GM06990 (cell line): ENCODE measurements around the gene SLC26A3.

Experiments used
- DNase-seq: peaks from one replicate; pipeline ENCODE4 v3.0.0-alpha.2; 2011; ENCODE audit not compliant: insufficient read length; ENCODE audit errors: extremely low read depth
- H3K27me3 ChIP-seq: replicated peaks from 2 replicates; pipeline ENCODE4 v1.6.0; 2011; ENCODE audit warnings: low read length; ENCODE audit not compliant: control insufficient read depth, insufficient read depth
- H3K36me3 ChIP-seq: 2 replicates; pipeline ENCODE4 v1.5.1; 2011; ENCODE audit warnings: low read length; ENCODE audit not compliant: control insufficient read depth, insufficient read depth
- H3K4me3 ChIP-seq: replicated peaks from 2 replicates; pipeline ENCODE4 v1.5.1; 2011; ENCODE audit warnings: low read depth, mild to moderate bottlenecking, control low read depth, low read length
- CTCF ChIP-seq: IDR thresholded peaks from 2 replicates; pipeline ENCODE4 v1.5.1; 2011; ENCODE audit warnings: low read length, control low read depth, mild to moderate bottlenecking, inconsistent platforms; ENCODE audit not compliant: insufficient read depth, poor library complexity, severe bottlenecking

SLC26A3 gene

GRCh38 chr7:107725138-107725740, 77.8 kb downstream of the SLC26A3 start:
- DNase-seq, result no peak
- TF ChIP-seq CTCF, result peak; percentile 48
- H3K27me3 ChIP-seq, result no peaks in the 10 kb centered on the region
- H3K4me3 ChIP-seq, result no peak overlapping the region
- H3K36me3 ChIP-seq, result no peaks in the 10 kb centered on the region

- Histone ChIP-seq H3K27me3 (no peaks in the 10 kb centered on the region), H3K4me3 (no peak overlapping the region), H3K36me3 (no peaks in the 10 kb centered on the region)
- DNase-seq, result no peak
- TF ChIP-seq CTCF, result no peak
Measured at GRCh38 chr7:107723255-107723654, 79.8 kb downstream of the SLC26A3 start.

- TF ChIP-seq CTCF, result no peak
- Histone ChIP-seq H3K4me3 (no peak overlapping the region), H3K36me3 (no peaks in the 10 kb centered on the region), H3K27me3 (no peaks in the 10 kb centered on the region)
- DNase-seq, result no peak
Measured at GRCh38 chr7:107721286-107721685, 81.7 kb downstream of the SLC26A3 start.

- no peak overlapping the region for H3K4me3 ChIP-seq
- no peak for TF ChIP-seq CTCF
- no peaks in the 10 kb centered on the region for H3K27me3 ChIP-seq
- DNase-seq, result no peak
- H3K36me3 ChIP-seq, result no peaks in the 10 kb centered on the region
Measured at GRCh38 chr7:107718456-107719193, 84.4 kb downstream of the SLC26A3 start.

- no peak for TF ChIP-seq CTCF
- H3K27me3 ChIP-seq, result no peaks in the 10 kb centered on the region
- DNase-seq, result no peak
- no peaks in the 10 kb centered on the region for H3K36me3 ChIP-seq
- H3K4me3 ChIP-seq, result no peak overlapping the region
Measured at GRCh38 chr7:107715531-107715930, 87.5 kb downstream of the SLC26A3 start.
